ENCODE data around the gene CTAG1B.

DNA sequence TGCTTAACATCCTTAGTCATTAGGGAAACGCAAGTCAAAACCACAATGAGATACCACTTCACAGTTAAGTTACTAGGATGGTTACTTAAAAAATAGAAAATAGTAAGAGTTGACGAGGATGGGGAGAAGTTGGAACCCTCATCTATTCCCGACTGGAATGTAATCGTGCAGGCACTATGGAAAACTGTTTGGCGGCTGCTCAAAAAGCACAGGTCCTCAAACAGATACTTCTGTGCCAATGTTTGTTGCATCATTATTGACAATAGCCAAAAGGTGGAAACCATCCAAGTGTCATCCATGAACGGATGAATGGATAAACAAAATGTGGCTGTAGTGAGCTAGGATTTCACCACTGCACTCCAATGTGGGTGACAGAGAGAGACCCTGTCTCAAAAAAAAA is 11.7 kb downstream of the CTAG1B start:
- TF ChIP-seq, protein P1, sequence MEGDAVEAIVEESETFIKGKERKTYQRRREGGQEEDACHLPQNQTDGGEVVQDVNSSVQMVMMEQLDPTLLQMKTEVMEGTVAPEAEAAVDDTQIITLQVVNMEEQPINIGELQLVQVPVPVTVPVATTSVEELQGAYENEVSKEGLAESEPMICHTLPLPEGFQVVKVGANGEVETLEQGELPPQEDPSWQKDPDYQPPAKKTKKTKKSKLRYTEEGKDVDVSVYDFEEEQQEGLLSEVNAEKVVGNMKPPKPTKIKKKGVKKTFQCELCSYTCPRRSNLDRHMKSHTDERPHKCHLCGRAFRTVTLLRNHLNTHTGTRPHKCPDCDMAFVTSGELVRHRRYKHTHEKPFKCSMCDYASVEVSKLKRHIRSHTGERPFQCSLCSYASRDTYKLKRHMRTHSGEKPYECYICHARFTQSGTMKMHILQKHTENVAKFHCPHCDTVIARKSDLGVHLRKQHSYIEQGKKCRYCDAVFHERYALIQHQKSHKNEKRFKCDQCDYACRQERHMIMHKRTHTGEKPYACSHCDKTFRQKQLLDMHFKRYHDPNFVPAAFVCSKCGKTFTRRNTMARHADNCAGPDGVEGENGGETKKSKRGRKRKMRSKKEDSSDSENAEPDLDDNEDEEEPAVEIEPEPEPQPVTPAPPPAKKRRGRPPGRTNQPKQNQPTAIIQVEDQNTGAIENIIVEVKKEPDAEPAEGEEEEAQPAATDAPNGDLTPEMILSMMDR (IDR thresholded peaks at IDR 0.05), result no peak
- no peak for TF ChIP-seq POLR2A (IDR thresholded peaks at IDR 0.05)
